ENCODE data around the gene HSD3B1.

HSD3B1 gene

DNA sequence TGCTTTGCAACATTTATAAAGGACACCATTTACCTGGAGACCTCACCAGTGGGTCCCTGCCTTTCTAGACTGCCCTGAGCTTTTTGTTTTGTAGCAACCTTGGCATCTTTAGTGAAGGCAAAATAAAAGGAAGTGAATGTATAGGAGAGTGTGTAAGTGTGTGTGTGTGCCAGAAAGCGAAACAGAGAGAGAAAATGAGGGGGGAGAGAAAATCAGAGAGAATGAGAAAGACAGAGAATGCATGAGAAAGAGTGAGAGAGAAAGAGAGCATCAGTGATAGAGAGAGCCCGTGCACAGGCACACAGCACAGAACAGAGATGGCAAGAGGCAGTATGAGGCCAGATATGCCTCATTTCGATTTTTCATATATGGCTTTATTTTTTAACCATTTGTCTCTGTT lies 57.5 kb downstream of the HSD3B1 start:
- no peak overlapping the region for H3K4me3 ChIP-seq (ENCODE audit: low read depth, low read length)
- TF ChIP-seq, protein P1, sequence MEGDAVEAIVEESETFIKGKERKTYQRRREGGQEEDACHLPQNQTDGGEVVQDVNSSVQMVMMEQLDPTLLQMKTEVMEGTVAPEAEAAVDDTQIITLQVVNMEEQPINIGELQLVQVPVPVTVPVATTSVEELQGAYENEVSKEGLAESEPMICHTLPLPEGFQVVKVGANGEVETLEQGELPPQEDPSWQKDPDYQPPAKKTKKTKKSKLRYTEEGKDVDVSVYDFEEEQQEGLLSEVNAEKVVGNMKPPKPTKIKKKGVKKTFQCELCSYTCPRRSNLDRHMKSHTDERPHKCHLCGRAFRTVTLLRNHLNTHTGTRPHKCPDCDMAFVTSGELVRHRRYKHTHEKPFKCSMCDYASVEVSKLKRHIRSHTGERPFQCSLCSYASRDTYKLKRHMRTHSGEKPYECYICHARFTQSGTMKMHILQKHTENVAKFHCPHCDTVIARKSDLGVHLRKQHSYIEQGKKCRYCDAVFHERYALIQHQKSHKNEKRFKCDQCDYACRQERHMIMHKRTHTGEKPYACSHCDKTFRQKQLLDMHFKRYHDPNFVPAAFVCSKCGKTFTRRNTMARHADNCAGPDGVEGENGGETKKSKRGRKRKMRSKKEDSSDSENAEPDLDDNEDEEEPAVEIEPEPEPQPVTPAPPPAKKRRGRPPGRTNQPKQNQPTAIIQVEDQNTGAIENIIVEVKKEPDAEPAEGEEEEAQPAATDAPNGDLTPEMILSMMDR (IDR thresholded peaks at IDR 0.05; ENCODE audit: control insufficient read depth, extremely low read depth, insufficient read depth), result no peak
- no peak for DNase-seq (ENCODE audit: low read depth)
